OCI-LY7 (cell line): ENCODE data around the gene EDN3. TPM values are rescaled to one million over a fixed set of nuclear protein-coding genes. Genes with fewer than 3 reads are reported as not detected.

Source experiments
- BruUV-seq: library from RNA; stranded (reverse); fragments of 400-500 nt; replicated peaks from 2 replicates; lab custom pipeline; 2021; lab: Mats Ljungman, UMichigan
- CTCF ChIA-PET: fragments of 300-600 bp; sonication (Branson Sonifier 250); formaldehyde crosslinking; loops from one replicate; lab custom pipeline; 2022; ENCODE audit warnings: antibody characterized with exemption; ENCODE audit not compliant: unreplicated experiment; lab: Charles Lee
- POLR2A ChIA-PET: fragments of 300-600 bp; sonication (Branson Sonifier 250); formaldehyde crosslinking; loops from one replicate; lab custom pipeline; 2022; ENCODE audit warnings: antibody characterized with exemption; lab: Charles Lee
- DNase-seq: peaks from one replicate; pipeline ENCODE4 v3.0.0-alpha.2; 2015; ENCODE audit warnings: low spot score
- H2AFZ ChIP-seq: fragments of 200-600 bp; sonication (generic), shearing (Covaris generic); 2 replicates; pipeline ENCODE4 v1.6.1; 2014; ENCODE audit warnings: mild to moderate bottlenecking, antibody characterized with exemption, low read length, moderate library complexity
- H3K27ac ChIP-seq: fragments of 200-600 bp; sonication (generic); 2 replicates; pipeline ENCODE4 v1.5.1; 2014; ENCODE audit warnings: mixed run types, low read depth, mild to moderate bottlenecking, moderate library complexity, low read length, inconsistent platforms; ENCODE audit not compliant: poor library complexity, severe bottlenecking
- H3K36me3 ChIP-seq: fragments of 200-600 bp; sonication (generic); 2 replicates; pipeline ENCODE4 v1.6.1; 2014; ENCODE audit warnings: mild to moderate bottlenecking, antibody characterized with exemption, low read length, moderate library complexity, mixed read lengths; ENCODE audit not compliant: insufficient read depth
- H3K4me1 ChIP-seq: fragments of 200-600 bp; sonication (generic); 2 replicates; pipeline ENCODE4 v1.5.1; 2014; ENCODE audit warnings: mild to moderate bottlenecking, low read length; ENCODE audit not compliant: insufficient read depth, poor library complexity, severe bottlenecking
- H3K4me2 ChIP-seq: fragments of 200-600 bp; sonication (generic); 2 replicates; pipeline ENCODE4 v1.6.1; 2014; ENCODE audit warnings: mild to moderate bottlenecking, low read length
- H3K4me3 ChIP-seq: fragments of 200-600 bp; sonication (generic); 2 replicates; pipeline ENCODE4 v1.5.1; 2014; ENCODE audit warnings: mild to moderate bottlenecking, low read depth, low read length; ENCODE audit not compliant: poor library complexity, severe bottlenecking
- H3K79me2 ChIP-seq: fragments of 200-600 bp; sonication (generic); 2 replicates; pipeline ENCODE4 v1.6.1; 2016; ENCODE audit warnings: low read depth, mild to moderate bottlenecking, low read length, moderate library complexity, mixed read lengths; ENCODE audit not compliant: insufficient read depth
- H3K9me2 ChIP-seq: fragments of 200-600 bp; sonication (generic); 2 replicates; pipeline ENCODE4 v1.6.1; 2016; ENCODE audit warnings: mild to moderate bottlenecking, low read length, mixed read lengths; ENCODE audit not compliant: insufficient read depth
- H3K9me3 ChIP-seq: fragments of 200-600 bp; sonication (generic); 2 replicates; pipeline ENCODE4 v1.6.1; 2014; ENCODE audit warnings: mild to moderate bottlenecking, mixed run types, low read length, mixed read lengths
- H4K20me1 ChIP-seq: fragments of 200-600 bp; sonication (generic); 2 replicates; pipeline ENCODE4 v1.6.1; 2014; ENCODE audit warnings: mild to moderate bottlenecking, antibody characterized with exemption, low read length, moderate library complexity, mixed read lengths; ENCODE audit not compliant: insufficient read depth
- EZH2phosphoT487 ChIP-seq: fragments of 200-600 bp; sonication (generic); IDR thresholded peaks from 2 replicates; pipeline ENCODE4 v1.6.1; 2018; ENCODE audit warnings: low read depth, borderline replicate concordance, mild to moderate bottlenecking, mixed run types, antibody characterized with exemption, low read length, moderate library complexity, mixed read lengths
- intact Hi-C: fragments of 100-400 bp; cut with micrococcal nuclease; formaldehyde crosslinking; loops from one replicate; pipeline ENCODE4 v1.10.0; 2022; ENCODE audit not compliant: unreplicated experiment
- total RNA-seq, 2 experiments: library from RNA; depleted of rRNA in 1 of 2; stranded (reverse); fragments of >200 nt in 1 of 2; shearing (Covaris generic) in 1 of 2; gene quantifications; 2 replicates each; pipeline ENCODE4 v1.2.3, GENCODE V29; 2014 to 2022
- TF ChIP-seq, protein P1 (sequence below): fragments of 200-600 bp; sonication (generic); conservative IDR thresholded peaks from 2 replicates; pipeline ENCODE4 v1.5.1; 2014; ENCODE audit warnings: mild to moderate bottlenecking, antibody characterized with exemption, low read length, moderate library complexity, mixed read lengths

EDN3 gene
- total RNA-seq, 2 experiments from 2014 or later: not detected

DNA sequence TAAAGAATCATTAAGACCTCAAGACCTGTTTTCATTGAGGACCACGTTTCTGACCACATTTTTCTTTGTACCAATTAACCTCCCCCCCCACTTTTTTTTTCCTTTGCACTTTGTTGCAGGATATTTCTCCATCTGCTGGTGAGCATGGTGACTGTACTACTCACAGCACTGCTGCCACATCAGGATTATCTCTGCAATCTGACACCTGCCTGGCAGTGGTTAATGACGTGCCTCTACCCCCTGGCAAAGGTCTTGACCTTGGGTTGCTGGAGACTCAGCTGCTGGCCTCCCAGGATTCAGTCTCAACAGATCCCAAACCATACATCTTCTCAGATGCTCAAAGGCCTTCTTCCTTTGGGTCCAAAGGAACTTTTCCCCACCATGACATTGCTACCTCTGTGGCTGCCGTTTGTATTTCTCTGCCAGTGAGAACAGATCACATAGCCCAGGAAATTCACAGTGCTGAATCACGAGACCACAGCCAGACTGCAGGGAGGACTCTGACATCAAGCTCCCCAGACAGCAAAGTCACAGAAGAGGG lies 46.6 kb upstream of the EDN3 start:
- DNase-seq: no peak

DNA sequence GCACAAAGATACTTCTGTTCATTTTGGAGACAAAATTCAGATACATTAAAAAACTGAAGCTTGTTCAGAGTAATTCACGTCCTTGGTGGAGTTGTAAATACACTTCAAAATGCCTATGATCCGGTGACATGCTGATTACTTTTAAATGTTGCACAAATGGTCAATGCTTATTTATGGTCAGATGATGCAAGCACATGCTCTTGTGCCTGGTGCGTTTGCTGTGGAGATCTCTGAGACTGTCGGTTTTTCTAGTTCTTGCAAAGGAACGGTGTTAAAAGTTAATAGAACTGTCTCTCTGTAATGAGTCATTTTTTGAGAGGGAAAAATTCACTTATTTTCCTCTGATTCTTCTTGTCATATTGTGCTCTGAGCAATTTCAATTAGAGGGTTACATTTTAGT lies 45.2 kb upstream of the EDN3 start:
- ChIA-PET CTCF (no interaction called here), POLR2A (no interaction called here)
- Histone ChIP-seq H3K36me3 (peaks cover 9% of the 10 kb centered on the region), H4K20me1 (no peaks in the 10 kb centered on the region), H3K4me2 (no peak overlapping the region), H3K27ac (no peak overlapping the region), H3K9me3 (no peaks in the 10 kb centered on the region), H3K79me2 (no peaks in the 10 kb centered on the region), H3K9me2 (no peaks in the 10 kb centered on the region), H3K4me3 (no peak overlapping the region), H2AFZ (no peak overlapping the region), H3K4me1 (no peaks in the 10 kb centered on the region)
- intact Hi-C loops: no loop called here
- BruUV-seq: no TSS peak
- no peak for DNase-seq
- TF ChIP-seq EZH2phosphoT487: no peak
- TF ChIP-seq, protein P1, sequence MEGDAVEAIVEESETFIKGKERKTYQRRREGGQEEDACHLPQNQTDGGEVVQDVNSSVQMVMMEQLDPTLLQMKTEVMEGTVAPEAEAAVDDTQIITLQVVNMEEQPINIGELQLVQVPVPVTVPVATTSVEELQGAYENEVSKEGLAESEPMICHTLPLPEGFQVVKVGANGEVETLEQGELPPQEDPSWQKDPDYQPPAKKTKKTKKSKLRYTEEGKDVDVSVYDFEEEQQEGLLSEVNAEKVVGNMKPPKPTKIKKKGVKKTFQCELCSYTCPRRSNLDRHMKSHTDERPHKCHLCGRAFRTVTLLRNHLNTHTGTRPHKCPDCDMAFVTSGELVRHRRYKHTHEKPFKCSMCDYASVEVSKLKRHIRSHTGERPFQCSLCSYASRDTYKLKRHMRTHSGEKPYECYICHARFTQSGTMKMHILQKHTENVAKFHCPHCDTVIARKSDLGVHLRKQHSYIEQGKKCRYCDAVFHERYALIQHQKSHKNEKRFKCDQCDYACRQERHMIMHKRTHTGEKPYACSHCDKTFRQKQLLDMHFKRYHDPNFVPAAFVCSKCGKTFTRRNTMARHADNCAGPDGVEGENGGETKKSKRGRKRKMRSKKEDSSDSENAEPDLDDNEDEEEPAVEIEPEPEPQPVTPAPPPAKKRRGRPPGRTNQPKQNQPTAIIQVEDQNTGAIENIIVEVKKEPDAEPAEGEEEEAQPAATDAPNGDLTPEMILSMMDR: no peak

More for the DNA sequence above, 46.6 kb upstream of the EDN3 start:
- CTCF ChIA-PET: no interaction called here
- intact Hi-C loops: no loop called here
- BruUV-seq: no TSS peak
- Histone ChIP-seq H3K36me3 (peaks cover 9% of the 10 kb centered on the region), H2AFZ (no peak overlapping the region), H4K20me1 (no peaks in the 10 kb centered on the region), H3K27ac (no peak overlapping the region), H3K79me2 (no peaks in the 10 kb centered on the region), H3K4me3 (no peak overlapping the region), H3K4me2 (no peak overlapping the region), H3K9me3 (no peaks in the 10 kb centered on the region), H3K4me1 (no peaks in the 10 kb centered on the region), H3K9me2 (no peaks in the 10 kb centered on the region)
- TF ChIP-seq, protein P1: 0 out of 2 replicates have a peak, but pooled peaks have one; percentile 16
- no peak for TF ChIP-seq EZH2phosphoT487
- POLR2A ChIA-PET: no interaction called here

DNA sequence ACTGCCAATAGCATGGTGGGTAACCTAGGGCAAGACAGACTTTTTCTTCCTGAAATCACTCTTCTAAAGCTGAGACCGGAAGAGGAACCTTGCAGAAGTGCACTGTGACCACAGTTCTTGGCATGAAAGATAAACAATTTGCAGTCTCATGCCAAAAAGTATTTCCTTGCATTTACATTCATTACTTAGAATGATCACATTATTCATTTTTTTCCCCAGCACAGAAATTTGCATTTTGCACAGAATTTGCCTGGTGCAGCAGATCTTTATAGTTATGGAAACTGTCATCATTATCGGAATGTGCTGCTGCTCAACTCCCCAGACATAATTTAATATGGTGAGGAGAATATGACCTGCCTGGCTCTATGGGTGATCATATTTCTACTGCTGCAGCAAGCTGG lies 42.2 kb upstream of the EDN3 start:
- no peak overlapping the region for H3K27ac ChIP-seq
- TF ChIP-seq, protein P1: no peak
- no peak for TF ChIP-seq EZH2phosphoT487
- H3K4me2 ChIP-seq: no peak overlapping the region
- no peaks in the 10 kb centered on the region for H3K9me3 ChIP-seq
- DNase-seq: no peak
- no peaks in the 10 kb centered on the region for H4K20me1 ChIP-seq
- H3K9me2 ChIP-seq: no peaks in the 10 kb centered on the region
- BruUV-seq: no TSS peak
- POLR2A ChIA-PET: no interaction called here
- CTCF ChIA-PET: no interaction called here
- peaks cover 9% of the 10 kb centered on the region; the same call in 1 of the 2 replicates for H3K36me3 ChIP-seq
- no peaks in the 10 kb centered on the region for H3K79me2 ChIP-seq
- no peak overlapping the region for H3K4me3 ChIP-seq
- intact Hi-C loops: no loop called here
- H2AFZ ChIP-seq: no peak overlapping the region
- H3K4me1 ChIP-seq: no peaks in the 10 kb centered on the region
